SU-DHL-6 (cell line): ENCODE data around the gene NACC1.

ENCODE experiments used
- CTCF ChIP-seq: fragments of 200-600 bp; sonication (generic); IDR thresholded peaks from one replicate; pipeline ENCODE4 v1.5.1; 2017; ENCODE audit warnings: antibody characterized with exemption, mild to moderate bottlenecking, low read length, moderate library complexity; ENCODE audit not compliant: insufficient read depth, poor library complexity, severe bottlenecking
- EZH2phosphoT487 ChIP-seq: fragments of 200-600 bp; sonication (generic), shearing (Covaris generic); conservative IDR thresholded peaks from 2 replicates; pipeline ENCODE4 v1.6.1; 2018; ENCODE audit warnings: mild to moderate bottlenecking, antibody characterized with exemption, low read length, moderate library complexity, mixed read lengths

GRCh38 chr19:13139633-13140311 is 21.7 kb downstream of the NACC1 start:
- TF ChIP-seq CTCF (no peak), EZH2phosphoT487 (no peak)
